B cell (primary cell): ENCODE measurements around the gene VKORC1.

Experiments
- CTCF ChIP-seq: fragments of 200-600 bp; IDR thresholded peaks from one replicate; pipeline ENCODE4 v1.8.0; 2022; ENCODE audit warnings: antibody characterized with exemption, mild to moderate bottlenecking
- EZH2 ChIP-seq: IDR thresholded peaks from 2 replicates; pipeline ENCODE4 v1.6.1; 2012; ENCODE audit warnings: borderline replicate concordance, low read depth, mild to moderate bottlenecking, moderate library complexity, low read length; ENCODE audit not compliant: insufficient read depth, poor library complexity, severe bottlenecking

- TF ChIP-seq CTCF (no peak), EZH2 (no peak)
Measured at GRCh38 chr16:31108035-31108793, 13.6 kb upstream of the VKORC1 start, which contains the start of gene BCKDK.
